GM19467 (cell line): Measurements from ENCODE around the gene SPRYD3.

Source experiments
- ATAC-seq: cut with Tn5 transposase; IDR thresholded peaks from one replicate; pipeline ENCODE4 v1.9.1; 2021; ENCODE audit warnings: mild to moderate bottlenecking, moderate library complexity; ENCODE audit not compliant: unreplicated experiment

SPRYD3 gene

GRCh38 chr12:53063708-53064612, 15.2 kb downstream of the SPRYD3 start:
- ATAC-seq: no peak

GRCh38 chr12:53062977-53063707, 16.0 kb downstream of the SPRYD3 start:
- no peak for ATAC-seq

GRCh38 chr12:53062011-53062961, 16.9 kb downstream of the SPRYD3 start:
- ATAC-seq: no peak

- no peak for ATAC-seq
Observed at GRCh38 chr12:53061404-53062010, 17.7 kb downstream of the SPRYD3 start.

GRCh38 chr12:53060721-53061276, 18.4 kb downstream of the SPRYD3 start:
- no peak for ATAC-seq

- no peak for ATAC-seq
Observed at GRCh38 chr12:53060064-53060720, 19.0 kb downstream of the SPRYD3 start.

- ATAC-seq: no peak
Observed at GRCh38 chr12:53059434-53060063, 19.6 kb downstream of the SPRYD3 start.

- no peak for ATAC-seq
Observed at GRCh38 chr12:53058674-53059433, 20.3 kb downstream of the SPRYD3 start.

GRCh38 chr12:53057816-53058500, 21.2 kb downstream of the SPRYD3 start:
- no peak for ATAC-seq

GRCh38 chr12:53056901-53057300, 22.3 kb downstream of the SPRYD3 start:
- ATAC-seq: no peak

- ATAC-seq: no peak
Observed at GRCh38 chr12:53056296-53056695, 22.9 kb downstream of the SPRYD3 start.

GRCh38 chr12:53055471-53056266, 23.5 kb downstream of the SPRYD3 start:
- ATAC-seq: no peak

- peak; percentile 88 for ATAC-seq
Observed at GRCh38 chr12:53054112-53054878, 24.9 kb downstream of the SPRYD3 start.

GRCh38 chr12:53053218-53054111, 25.7 kb downstream of the SPRYD3 start:
- no peak for ATAC-seq
